GM21360 (cell line): ENCODE data around the gene SPIB.
"Not testable (repeated sequence)": the region's sequence is repeated elsewhere in the genome, so short reads cannot be mapped to it uniquely, and the experiment has no call there.

Experiments used
- ATAC-seq: cut with Tn5 transposase; IDR thresholded peaks from one replicate; pipeline ENCODE4 v1.9.1; 2021; ENCODE audit warnings: mild to moderate bottlenecking, moderate library complexity; ENCODE audit not compliant: unreplicated experiment

Gene SPIB

DNA sequence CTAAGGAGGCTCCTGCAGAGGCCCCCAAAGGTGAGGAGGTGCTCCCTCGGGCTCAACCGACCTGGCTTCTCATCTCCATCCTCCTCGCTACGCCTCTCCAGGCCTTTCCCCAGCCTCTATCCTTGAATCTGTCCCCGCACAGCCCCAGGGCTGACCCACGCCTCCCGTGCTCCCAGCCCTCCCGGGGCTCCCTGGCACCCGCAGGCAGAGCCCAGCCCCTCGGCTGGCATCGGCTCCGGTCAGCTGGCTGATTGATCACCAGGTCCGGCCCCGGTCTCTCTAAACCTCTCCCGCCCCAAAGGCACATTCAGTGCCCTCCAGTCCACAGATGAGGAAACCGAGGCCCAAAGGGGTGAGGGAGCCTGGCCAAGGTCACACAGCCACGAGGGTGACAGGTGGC, 16.5 kb downstream of the SPIB start:
- no peak for ATAC-seq

DNA sequence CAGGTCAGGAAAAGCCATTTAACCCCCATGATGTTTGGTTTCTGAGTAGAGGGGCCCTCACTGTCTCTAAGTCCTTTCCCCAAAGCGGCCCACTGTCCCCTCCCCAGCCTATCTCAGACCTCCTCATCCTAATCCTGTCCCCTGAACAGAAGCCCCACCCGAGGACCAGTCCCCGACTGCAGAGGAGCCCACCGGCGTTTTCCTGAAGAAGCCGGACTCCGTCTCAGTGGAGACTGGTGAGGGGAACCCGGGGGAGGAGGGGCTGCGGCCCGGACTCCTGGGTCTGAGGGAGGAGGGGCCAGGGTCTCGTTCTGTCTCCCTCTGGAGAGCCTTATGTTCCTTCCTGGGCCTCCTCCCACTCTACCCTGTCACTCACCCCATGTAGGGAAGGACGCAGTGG, 16.9 kb downstream of the SPIB start:
- ATAC-seq: no peak

DNA sequence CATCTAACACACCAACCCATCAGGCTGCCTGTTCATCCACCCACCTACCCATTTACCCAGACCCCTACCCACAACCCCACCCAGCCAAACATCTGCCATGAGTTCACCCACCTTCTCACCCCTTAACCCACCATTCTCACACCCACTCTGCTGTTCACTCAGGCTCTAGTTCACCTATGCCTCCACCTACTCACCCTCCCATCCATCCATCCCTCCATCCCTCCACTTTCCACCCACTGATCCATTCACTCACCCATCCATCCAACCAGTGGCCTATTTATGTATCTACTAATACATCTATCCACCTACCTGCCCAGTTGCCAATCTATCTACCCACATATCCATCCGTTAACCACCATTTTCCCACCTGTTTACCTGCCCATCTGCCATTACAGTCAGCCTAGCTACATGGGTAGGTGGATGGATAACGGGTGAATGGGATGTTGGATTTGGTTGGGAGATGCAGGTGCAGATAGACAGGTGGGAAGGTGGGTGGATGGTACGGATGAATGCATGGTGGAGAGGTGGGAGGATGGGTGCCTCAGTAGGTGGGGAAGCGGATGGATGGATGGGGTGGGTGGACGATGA, 19.2 kb downstream of the SPIB start:
- no peak for ATAC-seq

DNA sequence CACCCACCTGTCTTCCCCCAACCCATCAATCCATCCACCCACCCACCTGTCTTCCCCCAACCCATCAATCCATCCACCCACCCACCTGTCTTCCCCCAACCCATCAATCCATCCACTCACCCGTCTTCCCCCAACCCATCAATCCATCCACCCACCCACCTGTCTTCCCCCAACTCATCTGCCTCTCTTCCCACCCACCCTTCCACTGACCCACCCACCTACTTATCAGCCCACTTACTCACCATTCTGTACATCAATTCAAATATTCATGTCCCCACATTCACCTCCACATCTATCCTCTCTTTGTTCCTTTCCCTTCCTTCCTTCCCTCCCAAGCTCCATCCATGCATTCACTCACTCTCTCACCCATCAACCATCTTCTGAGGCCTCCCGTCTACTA, 20.4 kb downstream of the SPIB start:
- ATAC-seq: not testable (repeated sequence)

DNA sequence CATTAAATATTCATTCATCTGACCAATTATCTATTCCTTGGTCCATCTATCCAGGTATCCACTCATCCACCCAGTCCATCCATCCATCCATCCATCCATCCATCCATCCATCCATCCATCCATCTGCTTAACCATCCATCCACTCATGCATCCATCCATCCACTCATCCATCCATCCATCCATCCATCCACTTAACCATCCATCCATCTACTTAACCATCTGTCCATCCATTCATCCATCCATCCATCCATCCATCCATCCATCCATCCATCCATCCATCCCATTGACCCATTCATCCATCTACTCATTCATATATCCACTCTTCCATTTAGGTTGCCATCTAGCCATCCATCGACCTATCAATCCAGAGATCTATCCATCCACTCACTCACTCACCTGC, 25.3 kb downstream of the SPIB start:
- no peak for ATAC-seq

DNA sequence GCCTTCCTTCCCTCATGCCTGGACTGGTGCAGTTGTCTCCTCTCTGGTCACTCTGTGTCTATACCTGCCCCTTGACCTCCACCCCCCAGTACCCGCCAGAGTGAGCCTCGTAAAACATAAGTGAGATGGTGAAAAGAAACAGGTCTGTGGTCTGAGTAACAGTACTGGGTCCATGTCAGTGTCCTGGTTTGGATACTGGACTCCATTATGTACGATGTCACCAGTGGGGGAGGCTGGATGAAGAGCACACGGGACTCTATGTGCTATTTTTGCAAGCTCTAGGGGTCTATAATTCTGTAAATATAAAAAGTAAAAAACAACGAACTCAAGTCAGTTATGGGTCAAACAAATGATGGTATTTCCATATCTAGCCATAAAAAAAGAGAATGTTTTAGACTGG, 28.3 kb downstream of the SPIB start:
- ATAC-seq: no peak

DNA sequence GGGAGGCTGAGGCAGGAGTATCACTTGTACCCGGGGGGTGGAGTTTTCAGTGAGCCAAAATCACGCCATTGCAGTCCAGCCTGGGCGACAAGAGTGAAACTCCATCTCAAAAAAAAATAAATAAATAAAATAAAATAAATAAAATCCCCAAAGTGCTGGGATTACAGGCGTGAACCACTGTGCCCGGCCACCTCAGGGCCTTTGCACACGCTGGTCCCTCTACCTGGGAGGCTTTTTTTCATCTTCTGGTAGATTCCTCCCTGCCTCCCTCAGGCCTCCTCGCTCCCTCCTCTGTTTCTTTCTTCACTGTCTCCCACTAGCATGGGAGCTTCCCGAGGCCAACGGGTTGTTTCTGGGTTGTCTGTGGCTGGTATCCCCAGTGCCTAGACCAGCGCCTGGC, 29.0 kb downstream of the SPIB start:
- ATAC-seq: no peak

DNA sequence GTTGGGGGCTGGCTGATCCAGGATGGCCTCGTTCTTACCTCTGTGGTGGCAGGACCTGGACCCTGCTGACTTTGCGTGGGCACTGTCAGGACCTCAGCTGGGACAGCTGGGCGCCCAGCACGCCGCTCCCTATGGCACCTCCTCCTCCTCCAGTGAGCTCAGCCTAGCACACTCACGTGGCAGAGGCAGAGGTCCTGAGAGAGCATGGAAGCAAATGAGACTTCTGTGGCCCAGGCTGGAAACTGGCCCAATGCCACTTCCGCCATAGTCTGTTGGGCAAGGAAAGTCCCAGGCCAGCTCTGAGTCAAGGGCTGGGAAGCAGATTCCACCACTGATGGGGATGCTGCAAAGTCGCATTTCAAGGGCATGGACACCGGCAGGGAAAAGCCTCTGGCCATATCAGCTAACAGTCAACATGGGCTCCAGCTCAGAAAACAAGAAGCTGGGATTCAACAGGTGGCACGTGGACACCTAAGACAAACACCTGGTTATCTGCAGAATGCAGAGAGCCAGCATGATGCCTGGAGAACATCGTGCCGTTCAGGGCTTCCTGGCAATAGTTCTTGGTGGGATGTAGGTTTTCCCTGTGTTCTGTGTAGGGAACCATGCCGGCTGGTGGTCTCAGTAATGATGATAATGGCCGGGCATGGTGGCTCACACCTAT, 30.6 kb downstream of the SPIB start:
- ATAC-seq: no peak

DNA sequence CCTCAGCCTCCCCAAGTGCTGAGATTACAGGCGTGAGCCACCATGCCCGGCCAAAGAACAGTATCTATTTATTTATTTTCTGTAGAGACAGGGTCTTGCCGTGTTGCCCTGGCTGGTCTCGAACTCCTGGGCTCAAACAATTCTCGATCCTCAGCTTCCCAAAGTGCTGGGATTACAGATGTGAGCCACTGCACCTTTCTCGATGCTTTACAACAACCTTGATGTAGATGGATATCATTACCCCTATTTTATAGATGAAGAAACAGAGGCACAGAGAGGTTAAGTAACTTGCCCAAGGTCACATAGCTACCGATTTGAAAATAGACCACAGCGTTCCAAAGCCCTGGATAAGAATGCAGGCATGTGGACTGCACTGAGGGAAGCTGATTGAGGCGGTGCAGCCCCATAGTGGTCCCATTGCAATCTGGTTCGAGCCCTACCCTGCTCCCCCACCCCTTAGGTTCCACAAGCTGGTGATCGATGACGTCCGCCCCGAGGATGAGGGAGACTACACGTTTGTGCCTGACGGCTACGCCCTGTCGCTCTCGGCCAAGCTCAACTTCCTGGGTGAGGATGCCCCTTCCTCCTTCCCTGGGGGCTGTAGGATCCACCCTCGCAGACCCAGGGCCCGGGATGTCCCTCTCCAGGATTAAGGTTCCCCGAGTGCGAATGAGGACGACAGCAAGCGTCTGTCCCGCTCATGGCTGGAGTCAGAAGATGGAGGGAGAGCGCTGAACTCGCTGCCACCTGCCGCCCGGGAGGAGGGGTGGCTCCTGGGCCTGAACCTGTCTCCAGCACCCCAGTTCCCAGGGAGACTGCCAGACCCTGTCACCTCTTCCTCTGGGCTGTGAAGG, 31.9 kb downstream of the SPIB start:
- ATAC-seq: no peak

DNA sequence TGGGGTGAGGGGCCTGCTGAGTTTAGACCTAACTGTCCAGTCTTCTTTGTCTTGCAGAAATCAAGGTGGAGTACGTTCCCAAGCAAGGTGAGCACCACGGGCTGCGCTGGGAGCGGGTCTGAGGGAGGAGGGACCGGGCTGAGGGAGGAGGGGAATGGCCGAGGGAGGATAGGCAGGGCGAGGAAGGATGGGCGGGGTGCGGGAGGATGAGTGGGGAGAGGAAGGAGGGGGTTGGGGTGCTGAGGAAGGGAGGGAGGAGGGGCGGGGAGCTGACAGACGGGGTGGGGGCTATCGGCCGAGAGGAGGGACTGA, 32.4 kb downstream of the SPIB start:
- no peak for ATAC-seq

DNA sequence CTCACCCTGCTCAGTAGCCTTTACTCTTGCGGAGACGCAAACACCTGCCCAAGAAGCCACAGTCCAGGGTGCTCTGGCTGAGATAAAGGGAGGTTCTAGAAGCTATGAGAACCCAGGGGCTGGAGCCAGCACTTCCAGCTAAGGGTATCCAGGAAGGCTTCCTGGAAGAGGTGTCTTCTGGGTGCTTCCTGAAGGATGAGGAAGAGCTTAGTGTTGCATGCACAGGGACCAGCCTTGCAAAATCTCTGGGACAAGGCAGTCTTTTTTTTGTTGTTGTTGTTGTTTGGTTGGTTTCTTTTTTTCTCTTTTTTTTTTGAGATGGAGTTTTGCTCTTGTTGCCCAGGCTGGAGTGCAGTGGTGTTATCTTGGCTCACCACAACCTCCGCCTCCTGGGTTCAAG, 34.5 kb downstream of the SPIB start:
- no peak for ATAC-seq

DNA sequence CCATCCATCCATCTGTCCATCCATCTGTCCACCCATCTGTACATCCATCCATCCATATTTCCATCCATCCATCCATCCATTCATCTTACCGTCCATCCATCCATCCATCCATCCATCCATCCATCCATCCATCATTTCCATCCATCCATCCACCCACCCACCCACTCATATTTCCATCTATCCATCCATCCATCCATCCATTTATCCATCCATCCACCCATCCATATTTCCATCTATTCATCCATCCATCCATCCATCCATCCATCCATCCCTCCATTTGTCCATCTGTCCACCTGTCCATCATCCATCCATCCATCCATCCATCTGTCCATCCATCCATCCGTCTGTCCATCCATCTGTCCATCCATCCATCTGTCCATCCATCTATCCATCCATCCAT, 37.3 kb downstream of the SPIB start:
- ATAC-seq: no peak

DNA sequence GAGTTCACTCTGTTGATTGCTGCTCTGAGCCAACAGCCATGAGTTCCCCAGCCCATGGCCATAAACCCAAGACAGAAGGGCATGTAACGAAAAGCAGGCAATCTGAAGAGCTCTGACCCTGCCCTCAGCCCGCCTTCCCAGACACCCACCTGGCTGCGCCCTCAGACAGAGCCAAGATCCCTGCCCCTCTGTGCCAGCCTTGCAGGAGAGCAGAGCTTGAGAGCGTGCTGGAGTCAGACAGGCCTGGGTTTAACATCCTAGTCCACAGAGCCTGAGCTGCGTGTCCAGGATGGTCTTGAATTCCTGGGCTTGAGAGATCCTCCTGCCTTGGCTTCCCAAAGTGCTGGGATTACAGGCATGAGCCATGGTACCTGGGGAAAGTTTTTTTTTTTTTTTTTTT, 38.6 kb downstream of the SPIB start:
- ATAC-seq: no peak

DNA sequence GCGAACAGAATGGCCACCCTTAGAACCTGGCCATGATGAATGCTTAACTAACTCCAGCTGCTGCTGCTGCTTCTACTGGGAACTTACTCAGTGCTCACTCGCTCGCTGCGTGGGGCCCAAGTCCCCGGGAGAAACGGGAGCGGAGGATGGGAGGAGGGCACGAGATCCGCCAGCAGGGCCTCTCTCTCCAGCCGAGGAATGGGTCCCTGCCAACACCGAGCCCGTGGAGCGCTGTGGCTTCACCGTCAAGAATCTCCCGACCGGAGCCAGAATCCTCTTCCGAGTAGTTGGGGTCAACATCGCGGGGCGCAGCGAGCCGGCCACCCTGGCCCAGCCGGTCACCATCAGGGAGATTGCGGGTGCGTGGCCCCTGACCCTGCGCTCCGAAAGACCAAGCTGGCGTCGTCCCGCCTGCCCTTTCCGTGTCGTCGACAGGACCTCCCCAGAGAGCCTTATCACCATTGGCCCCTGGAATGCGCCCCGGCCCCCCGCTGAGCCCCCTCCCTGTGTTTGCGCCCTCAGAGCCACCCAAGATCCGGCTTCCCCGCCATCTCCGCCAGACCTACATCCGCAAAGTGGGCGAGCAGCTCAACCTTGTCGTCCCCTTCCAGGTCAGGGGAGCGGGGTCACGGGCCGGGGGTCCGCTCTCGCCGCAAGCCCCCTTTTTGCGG, 39.8 kb downstream of the SPIB start:
- ATAC-seq: no peak

DNA sequence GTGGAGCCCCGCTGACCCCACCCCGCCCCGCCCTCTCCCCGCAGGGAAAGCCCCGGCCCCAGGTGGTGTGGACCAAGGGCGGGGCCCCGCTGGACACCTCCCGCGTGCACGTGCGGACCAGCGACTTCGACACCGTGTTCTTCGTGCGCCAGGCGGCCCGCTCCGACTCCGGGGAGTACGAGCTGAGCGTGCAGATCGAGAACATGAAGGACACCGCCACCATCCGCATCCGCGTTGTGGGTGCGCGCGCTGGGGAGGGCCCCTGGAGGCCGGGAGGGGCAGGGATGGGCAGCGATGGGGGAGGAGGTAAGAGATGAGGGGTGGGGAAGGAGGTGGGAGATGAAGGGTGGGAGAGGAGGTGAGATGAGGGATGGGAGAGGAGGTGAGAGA, 40.3 kb downstream of the SPIB start:
- no peak for ATAC-seq

DNA sequence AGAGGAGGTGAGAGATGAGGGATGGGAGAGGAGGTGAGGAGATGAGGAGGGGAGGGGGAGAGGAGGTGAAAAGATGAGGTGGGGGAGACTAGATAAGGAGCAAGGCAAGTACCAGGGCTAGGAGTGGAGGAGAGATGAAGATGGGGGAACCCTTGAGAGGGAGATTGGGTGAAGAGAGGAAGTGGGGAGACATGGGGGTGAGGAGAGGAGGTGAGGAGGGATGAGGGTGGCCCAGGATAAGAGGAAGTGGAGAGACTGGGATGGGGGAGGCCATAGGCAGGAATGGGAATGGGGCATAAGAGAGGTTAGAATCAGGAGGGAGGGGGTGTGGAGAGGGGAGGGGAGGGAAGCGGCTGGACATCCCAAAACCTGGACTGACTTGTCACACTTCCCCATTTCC, 40.9 kb downstream of the SPIB start:
- ATAC-seq: no peak

DNA sequence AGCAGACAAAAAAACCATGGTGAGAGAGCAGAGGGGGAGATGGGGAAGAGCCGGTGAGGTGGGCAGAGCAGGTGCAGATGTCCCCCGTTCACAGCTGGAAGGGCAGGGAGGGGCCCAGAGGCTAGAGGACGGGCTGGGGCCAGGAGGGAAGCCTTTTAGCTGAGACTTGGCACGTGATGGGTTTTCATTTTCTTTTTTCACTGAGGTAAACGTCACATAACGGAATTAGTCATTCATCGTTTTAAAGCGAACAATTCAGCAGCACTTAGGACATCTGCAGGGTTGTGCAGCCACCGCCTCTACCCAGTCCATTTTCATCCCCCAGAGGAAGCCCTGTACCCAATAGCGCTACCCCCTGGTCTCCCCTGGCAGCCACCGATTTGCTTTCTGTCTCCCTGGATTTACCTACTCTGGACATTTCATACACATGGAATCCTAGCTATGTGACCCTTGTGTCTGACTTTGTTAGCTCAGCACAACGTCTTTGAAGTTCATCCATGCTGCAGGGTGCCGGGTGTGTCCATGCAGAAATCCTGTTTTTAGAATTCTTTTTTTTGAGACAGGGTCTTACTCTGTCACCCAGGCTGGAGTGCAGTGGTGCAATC, 41.5 kb downstream of the SPIB start:
- ATAC-seq: peak; percentile 59

DNA sequence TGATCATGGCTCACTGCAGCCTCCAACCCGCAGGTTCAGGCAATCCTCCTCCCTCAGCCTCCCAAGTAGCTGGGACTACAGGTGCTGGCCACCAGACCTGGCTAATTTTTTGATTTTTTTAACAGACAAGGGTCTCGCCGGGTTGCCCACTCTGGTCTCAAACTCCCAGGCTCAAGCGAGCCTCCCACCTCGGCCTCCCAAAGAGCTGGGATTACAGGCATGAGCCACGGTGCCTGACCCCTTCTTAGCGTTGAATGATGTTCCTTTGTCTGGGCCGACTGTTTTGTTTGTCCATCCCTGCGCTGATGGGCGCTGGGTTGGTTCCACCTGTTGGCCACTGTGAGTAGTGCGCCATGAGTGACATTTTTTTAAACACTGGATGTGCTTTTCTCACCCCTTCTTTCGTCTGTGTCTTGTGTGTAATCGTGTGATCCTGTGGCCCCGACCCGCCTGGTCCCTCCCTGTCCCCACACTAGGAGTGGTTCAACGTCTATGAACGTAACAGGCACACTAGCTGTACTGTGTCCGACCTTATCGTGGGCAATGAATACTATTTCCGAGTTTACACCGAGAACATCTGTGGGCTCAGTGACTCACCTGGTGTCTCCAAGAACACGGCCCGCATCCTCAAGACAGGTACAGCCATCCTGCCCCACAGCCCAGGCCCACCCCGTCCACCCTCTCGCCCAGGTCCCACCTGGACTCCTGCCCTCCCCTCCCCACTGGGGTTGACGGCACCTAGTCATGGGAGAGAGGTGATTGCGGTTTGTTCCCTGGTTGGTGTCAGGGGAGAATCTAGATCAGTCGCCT, 42.5 kb downstream of the SPIB start:
- ATAC-seq: no peak

DNA sequence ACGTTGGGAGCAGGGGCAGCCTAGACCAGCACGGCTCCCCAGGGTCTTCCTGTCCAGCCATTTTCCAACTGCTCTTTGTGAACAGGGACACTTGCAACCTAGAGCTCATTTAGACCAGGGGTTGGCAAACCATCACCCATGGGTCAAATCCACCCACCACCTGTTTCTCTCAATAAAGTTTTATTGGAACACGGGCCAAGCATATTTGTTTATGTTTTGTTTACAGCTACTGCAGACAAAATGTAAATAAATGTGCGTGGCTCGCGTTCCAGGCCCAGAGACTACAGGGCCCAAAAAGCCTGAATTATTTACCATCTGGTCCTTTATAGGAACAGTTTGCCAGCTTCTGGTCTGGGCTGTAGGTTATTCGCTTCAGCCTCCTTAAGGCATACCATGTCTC, 44.2 kb downstream of the SPIB start:
- no peak for ATAC-seq

DNA sequence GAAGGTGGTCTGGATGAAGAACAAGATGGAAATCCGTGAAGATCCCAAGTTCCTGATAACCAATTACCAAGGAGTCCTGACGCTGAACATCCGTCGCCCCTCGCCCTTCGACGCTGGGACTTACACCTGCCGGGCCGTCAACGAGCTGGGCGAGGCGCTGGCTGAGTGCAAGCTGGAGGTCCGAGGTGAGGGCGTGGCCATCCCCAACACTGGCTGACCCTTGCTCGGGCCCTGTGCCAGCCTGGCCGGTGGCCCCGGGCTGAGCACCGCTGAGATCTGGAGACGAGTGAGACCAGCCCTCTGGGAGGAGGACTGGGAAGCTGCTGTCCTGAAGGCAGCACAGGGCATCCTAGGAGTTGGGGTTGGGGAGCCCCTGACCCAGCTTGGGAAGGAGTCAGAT, 45.6 kb downstream of the SPIB start:
- no peak for ATAC-seq

DNA sequence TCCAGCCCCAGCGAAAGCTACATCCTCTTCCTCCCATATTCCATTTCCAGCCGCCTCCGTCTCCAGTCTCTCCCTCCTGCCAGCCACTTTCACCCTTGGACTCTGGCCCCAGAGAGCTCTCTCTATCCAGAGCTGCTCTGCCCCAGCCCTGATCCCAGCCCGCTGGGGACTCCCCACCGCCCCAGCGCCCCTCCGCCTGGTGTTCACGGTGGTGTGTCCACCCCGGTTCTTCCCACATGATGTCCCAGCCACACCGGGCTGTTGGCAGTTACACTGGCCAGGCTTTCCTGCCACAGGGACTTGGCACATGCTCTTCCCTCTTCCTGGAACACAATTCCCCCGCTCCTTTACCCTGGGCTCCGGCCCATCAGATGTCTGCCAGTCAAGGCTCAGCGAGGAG, 46.3 kb downstream of the SPIB start:
- no peak for ATAC-seq
